Hindlimb muscle (tissue), 1 donor: ENCODE results near the gene TMPRSS11D. TPM values are rescaled to one million over a fixed set of nuclear protein-coding genes. Genes with fewer than 3 reads are reported as not detected.

Source experiments
- DNase-seq: peaks from one replicate; pipeline ENCODE4 v3.0.0-alpha.2; 2013
- polyA plus RNA-seq: library from polyadenylated mRNA; unstranded; fragments of 120-200 nt; gene quantifications from one replicate; pipeline ENCODE4 v1.2.1, GENCODE V29; 2013; ENCODE audit not compliant: insufficient read length

TMPRSS11D gene
- polyA plus RNA-seq, 1 donor: 0.08 TPM

- no peak for DNase-seq
Measured at GRCh38 chr4:67886281-67886680, 2.5 kb upstream of the TMPRSS11D start.

DNA sequence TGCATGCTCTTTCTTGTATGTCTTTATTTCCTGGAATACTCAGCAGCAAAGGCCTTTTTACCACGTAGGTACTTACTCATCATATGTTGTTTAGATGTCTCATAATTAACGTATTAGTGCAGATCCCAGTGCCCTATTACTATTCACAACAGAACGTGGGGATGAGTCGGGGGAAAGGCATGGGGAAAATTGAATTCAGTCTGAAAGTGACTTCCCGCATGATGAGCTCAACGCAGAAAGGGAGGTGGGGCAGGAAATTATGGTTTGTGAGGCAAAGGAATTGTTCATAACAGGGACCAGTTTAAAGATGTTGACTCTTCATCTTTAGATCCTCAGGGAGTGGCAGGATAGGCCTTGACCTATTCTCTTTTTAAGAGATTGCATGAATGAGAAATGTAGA, 2.0 kb upstream of the TMPRSS11D start:
- DNase-seq: no peak

- DNase-seq: no peak
Measured at GRCh38 chr4:67884701-67885100, 899 bp upstream of the TMPRSS11D start.

DNA sequence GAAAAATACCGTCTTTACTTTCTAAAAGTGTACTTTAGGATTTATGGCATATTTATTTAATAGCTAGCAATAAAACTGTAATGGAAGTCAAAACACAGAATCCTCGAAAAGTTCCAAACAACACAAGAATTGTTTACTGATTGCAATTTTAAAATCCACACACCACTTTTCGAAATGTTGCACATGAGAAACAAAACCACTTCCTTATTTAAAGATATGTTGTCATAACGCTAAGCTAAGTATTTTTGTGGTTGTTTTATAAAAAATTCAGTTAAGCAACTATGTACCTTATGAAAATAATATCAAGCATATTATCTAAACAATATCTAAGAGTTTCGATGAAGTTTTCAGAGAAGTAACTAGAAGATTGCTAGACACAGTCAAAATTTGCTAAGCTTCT, 344 bp downstream of the TMPRSS11D start:
- DNase-seq: no peak

GRCh38 chr4:67880866-67881610, 2.8 kb downstream of the TMPRSS11D start:
- peak; percentile 79 for DNase-seq

DNA sequence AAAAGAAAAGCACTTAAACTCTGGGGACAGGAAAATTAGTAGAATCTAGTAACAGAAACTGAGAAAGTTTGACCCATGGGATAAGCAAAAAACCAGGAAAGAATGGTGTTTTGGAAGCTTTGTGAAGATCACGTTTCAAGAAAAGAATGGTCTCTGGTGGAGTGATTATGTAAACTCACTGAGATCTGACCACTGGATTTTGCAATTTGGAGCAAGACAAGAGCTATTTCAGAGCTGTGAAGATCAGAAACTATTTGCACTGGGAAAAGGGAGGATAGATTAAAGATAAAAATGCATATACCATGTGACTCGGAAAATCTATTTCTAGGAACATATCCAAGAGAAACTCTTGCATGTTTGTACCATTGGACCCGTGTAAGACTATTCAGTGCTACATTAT, 4.3 kb downstream of the TMPRSS11D start:
- no peak for DNase-seq

GRCh38 chr4:67877086-67877485, 6.7 kb downstream of the TMPRSS11D start:
- no peak for DNase-seq

- DNase-seq: peak; percentile 29
Measured at GRCh38 chr4:67874986-67875385, 8.8 kb downstream of the TMPRSS11D start.

DNA sequence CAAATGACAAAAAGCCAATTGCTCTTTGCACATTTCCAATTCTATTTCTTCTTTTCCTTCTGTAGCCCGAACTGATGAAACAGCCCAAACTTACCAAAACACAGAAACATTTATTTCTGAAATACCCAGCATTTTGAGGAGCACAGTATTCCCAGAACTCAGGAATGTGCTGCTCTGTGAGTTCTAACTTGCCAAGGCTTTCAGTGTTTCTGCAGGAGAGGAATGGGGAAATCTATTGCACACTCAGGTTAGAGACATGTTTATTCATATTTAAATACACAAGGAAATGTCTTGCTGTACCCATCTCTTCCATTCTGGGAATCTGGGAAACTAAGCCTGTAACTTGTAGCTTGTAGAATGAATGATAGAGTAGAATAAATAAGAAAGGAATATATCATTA, 10.7 kb downstream of the TMPRSS11D start:
- DNase-seq: no peak

- DNase-seq: peak; percentile 23
Measured at GRCh38 chr4:67871867-67872266, 11.9 kb downstream of the TMPRSS11D start.

DNA sequence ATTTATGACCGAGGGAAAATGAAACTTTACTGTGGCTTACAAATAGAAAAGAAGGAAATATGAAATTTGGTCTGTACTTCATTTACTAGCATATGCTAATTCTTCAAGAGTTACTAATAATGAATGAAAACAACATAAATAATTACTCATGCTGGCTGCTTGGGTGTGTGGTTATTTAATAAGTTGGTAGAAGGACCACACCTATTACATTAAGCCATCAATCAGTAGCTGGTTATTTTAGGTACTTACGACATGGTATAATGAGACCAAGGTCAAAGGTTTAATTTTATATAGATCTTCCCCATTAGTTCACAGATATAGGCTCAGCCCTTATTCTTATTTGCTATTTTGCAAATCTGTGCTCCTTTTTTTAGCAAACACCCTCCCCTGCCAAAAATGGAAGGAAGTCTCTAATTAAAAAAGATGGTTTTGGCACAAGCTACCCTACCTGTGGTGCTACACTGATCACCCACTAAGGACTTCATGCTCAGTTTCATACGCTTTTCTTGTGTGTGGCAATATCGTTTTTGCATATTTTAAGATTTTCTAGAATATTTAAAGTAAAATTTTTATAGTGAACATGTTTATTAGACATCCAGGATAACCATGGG, 14.1 kb downstream of the TMPRSS11D start:
- DNase-seq: no peak

DNA sequence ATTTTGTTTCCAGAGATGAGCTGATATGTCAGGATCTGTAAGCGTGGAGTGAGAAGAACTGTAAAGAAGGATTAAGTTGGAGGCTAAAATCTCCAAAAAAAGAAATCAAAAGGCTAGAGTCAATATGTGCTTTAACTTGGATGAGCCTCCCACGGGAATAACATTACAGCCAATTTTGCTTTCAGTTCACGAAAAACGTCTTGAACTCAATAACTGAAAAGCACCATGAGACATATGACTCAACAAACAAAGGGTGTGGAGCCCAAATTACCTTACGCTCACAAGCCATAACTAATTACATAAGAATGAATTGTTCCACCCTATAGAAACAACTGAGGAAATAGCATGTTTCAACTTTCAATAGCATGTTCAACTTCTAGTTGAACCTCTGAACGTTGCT, 22.3 kb downstream of the TMPRSS11D start:
- peak; percentile 33 for DNase-seq

- DNase-seq: no peak
Measured at GRCh38 chr4:67853336-67853735, 30.5 kb downstream of the TMPRSS11D start.

- no peak for DNase-seq
Measured at GRCh38 chr4:67820903-67821302, 62.9 kb downstream of the TMPRSS11D start.

DNA sequence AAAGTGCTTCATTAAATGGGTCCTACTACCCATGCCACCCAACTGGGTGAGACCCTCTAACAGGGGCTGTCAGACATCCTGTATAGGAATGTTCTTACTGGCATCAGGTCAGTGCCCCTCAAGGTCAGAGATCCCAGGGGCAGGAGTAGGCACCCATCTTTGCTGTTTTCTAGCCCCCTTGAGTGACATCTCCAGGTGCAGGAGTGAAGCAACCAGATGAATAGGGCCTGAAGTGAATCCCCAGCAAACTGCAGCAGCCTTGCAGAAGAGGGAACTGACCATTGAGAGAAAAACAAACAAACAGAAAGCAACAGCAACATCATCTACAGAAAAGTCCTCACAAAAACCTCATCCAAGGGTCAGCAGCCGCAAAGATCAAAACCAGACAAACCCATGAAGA, 73.8 kb downstream of the TMPRSS11D start:
- DNase-seq: no peak

- no peak for DNase-seq
Measured at GRCh38 chr4:67809502-67809901, 74.3 kb downstream of the TMPRSS11D start.

GRCh38 chr4:67796810-67797209, 87.0 kb downstream of the TMPRSS11D start:
- no peak for DNase-seq

- DNase-seq: no peak
Measured at GRCh38 chr4:67790721-67791120, 93.1 kb downstream of the TMPRSS11D start.

DNA sequence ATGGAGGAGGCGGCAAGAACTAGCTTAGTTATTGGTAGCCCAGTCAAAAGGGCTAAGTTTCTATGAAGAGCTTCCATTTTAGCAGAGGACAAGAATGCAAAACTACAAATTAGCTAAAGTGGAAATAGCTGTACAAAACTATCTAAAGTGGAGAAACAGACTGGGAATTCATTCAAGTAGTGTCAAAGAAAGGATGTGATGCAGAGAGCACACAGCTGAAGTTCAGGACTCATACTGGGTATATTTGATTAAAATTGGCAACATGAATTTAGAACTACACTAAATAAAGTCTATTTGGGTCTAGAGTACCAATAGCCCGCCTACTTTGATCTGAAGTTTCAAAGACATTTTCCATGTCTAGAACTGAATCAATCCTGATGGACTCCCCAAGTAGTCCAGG, 96.5 kb downstream of the TMPRSS11D start:
- DNase-seq: no peak

DNA sequence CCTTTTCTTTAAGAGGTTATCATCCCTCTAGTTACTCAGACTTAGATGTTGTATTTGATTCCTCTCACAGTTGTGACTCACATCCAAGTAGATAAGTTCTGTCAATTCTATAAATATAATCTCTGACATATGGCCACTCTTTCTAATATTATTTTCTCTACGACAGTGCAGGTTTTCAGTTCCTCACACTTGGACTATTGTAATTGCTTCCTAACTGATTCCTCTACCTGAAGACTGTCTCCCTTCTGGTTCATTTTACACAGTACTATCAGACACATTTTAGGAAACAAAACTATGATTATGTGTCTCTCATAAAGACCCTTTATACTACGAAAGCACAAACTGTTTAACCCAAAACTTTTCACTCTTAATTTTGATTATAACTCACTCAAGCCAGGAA, 98.3 kb downstream of the TMPRSS11D start:
- no peak for DNase-seq

DNA sequence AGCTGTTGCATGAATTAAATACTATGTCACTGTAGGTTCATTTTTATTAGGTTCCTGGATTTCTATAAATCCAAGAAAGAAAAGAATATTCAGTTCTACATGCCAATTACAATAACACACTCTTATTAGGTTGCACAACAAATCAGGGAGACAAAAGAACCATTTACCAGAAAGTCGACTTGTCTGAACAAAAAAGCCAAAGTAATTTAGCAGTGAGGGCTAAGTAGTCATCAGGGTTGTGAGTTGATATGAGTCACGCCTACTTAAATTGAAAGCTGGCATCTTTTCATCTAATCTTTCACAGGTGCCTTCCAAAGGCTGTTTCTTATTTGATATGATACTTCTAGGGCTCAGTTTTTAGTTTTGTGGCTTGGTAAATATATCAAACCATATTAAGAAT, 104.2 kb downstream of the TMPRSS11D start:
- no peak for DNase-seq

- no peak for DNase-seq
Measured at GRCh38 chr4:67776746-67777145, 107.1 kb downstream of the TMPRSS11D start.
